ENCODE data around the gene GRID2.

- TF ChIP-seq NR2F2 (IDR thresholded peaks at IDR 0.05) (no peak), CTCF (IDR thresholded peaks at IDR 0.05; ENCODE audit: low read depth, low read length, missing input control) (no peak), SP1 (IDR thresholded peaks at IDR 0.05) (no peak), RXRA (IDR thresholded peaks at IDR 0.05) (no peak), RAD21 (IDR thresholded peaks at IDR 0.05) (no peak), ZBTB33 (IDR thresholded peaks at IDR 0.05) (no peak), TAF1 (conservative IDR thresholded peaks at IDR 0.05) (no peak), YY1 (IDR thresholded peaks at IDR 0.05) (no peak), REST (IDR thresholded peaks at IDR 0.05) (no peak), ATF3 (IDR thresholded peaks at IDR 0.05) (no peak)
Observed at GRCh38 chr4:92970996-92971395, 667.2 kb downstream of the GRID2 start.

All from liver (tissue), 3 donors.